ENCODE measurements around the gene LLGL1.

LLGL1 gene

GRCh38 chr17:18185832-18186626, 39.4 kb upstream of the LLGL1 start:
- Histone ChIP-seq H3K36me3 (ENCODE audit: insufficient read depth, low read length) (peaks cover 21% of the 10 kb centered on the region), H3K4me1 (ENCODE audit: insufficient read depth, low read length) (peaks cover 45% of the 10 kb centered on the region)

GRCh38 chr17:18186627-18186982, 38.8 kb upstream of the LLGL1 start:
- H3K36me3 ChIP-seq (ENCODE audit: insufficient read depth, low read length), result peaks cover 26% of the 10 kb centered on the region
- no peaks in the 10 kb centered on the region for H3K9me3 ChIP-seq (ENCODE audit: low read length)
- H2AFZ ChIP-seq (ENCODE audit: low read depth, low read length), result no peak overlapping the region
- H3K27me3 ChIP-seq (ENCODE audit: insufficient read depth, low read length), result no peaks in the 10 kb centered on the region
- H3K4me3 ChIP-seq (ENCODE audit: low read length), result peak overlapping the region; percentile 90
- peaks cover 45% of the 10 kb centered on the region for H3K4me1 ChIP-seq (ENCODE audit: insufficient read depth, low read length)

More at GRCh38 chr17:18185832-18186626, 39.4 kb upstream of the LLGL1 start:
- Histone ChIP-seq H3K9me3 (ENCODE audit: low read length) (no peaks in the 10 kb centered on the region), H3K27me3 (ENCODE audit: insufficient read depth, low read length) (no peaks in the 10 kb centered on the region), H3K4me3 (ENCODE audit: low read length) (peak overlapping the region; percentile 90), H2AFZ (ENCODE audit: low read depth, low read length) (no peak overlapping the region)

GRCh38 chr17:18187226-18187625, 38.2 kb upstream of the LLGL1 start:
- H3K27me3 ChIP-seq (ENCODE audit: insufficient read depth, low read length), result no peaks in the 10 kb centered on the region
- no peak overlapping the region for H2AFZ ChIP-seq (ENCODE audit: low read depth, low read length)
- peaks cover 43% of the 10 kb centered on the region for H3K4me1 ChIP-seq (ENCODE audit: insufficient read depth, low read length)
- H3K9me3 ChIP-seq (ENCODE audit: low read length), result no peaks in the 10 kb centered on the region
- H3K4me3 ChIP-seq (ENCODE audit: low read length), result peak overlapping the region; percentile 90
- H3K36me3 ChIP-seq (ENCODE audit: insufficient read depth, low read length), result peaks cover 27% of the 10 kb centered on the region

- H3K36me3 ChIP-seq (ENCODE audit: insufficient read depth, low read length), result peaks cover 27% of the 10 kb centered on the region
- no peak overlapping the region for H3K4me3 ChIP-seq (ENCODE audit: low read length)
- H3K9me3 ChIP-seq (ENCODE audit: low read length), result no peaks in the 10 kb centered on the region
- H3K4me1 ChIP-seq (ENCODE audit: insufficient read depth, low read length), result peaks cover 39% of the 10 kb centered on the region
- no peak overlapping the region for H2AFZ ChIP-seq (ENCODE audit: low read depth, low read length)
- no peaks in the 10 kb centered on the region for H3K27me3 ChIP-seq (ENCODE audit: insufficient read depth, low read length)
Measured at GRCh38 chr17:18187821-18188761, 37.3 kb upstream of the LLGL1 start.

GRCh38 chr17:18190628-18191235, 34.7 kb upstream of the LLGL1 start:
- Histone ChIP-seq H3K27me3 (ENCODE audit: insufficient read depth, low read length) (no peaks in the 10 kb centered on the region), H3K4me3 (ENCODE audit: low read length) (no peak overlapping the region), H2AFZ (ENCODE audit: low read depth, low read length) (no peak overlapping the region), H3K4me1 (ENCODE audit: insufficient read depth, low read length) (peaks cover 24% of the 10 kb centered on the region), H3K9me3 (ENCODE audit: low read length) (no peaks in the 10 kb centered on the region), H3K36me3 (ENCODE audit: insufficient read depth, low read length) (peaks cover 46% of the 10 kb centered on the region)

- H3K4me3 ChIP-seq (ENCODE audit: low read length), result no peak overlapping the region
Measured at GRCh38 chr17:18191236-18191667, 34.2 kb upstream of the LLGL1 start.

GRCh38 chr17:18191967-18192366, 33.5 kb upstream of the LLGL1 start:
- H3K36me3 ChIP-seq (ENCODE audit: insufficient read depth, low read length), result peaks cover 58% of the 10 kb centered on the region
- no peak overlapping the region for H2AFZ ChIP-seq (ENCODE audit: low read depth, low read length)
- H3K27me3 ChIP-seq (ENCODE audit: insufficient read depth, low read length), result no peaks in the 10 kb centered on the region
- H3K9me3 ChIP-seq (ENCODE audit: low read length), result no peaks in the 10 kb centered on the region
- H3K4me1 ChIP-seq (ENCODE audit: insufficient read depth, low read length), result peaks cover 12% of the 10 kb centered on the region
- no peak overlapping the region for H3K4me3 ChIP-seq (ENCODE audit: low read length)

More at GRCh38 chr17:18191236-18191667, 34.2 kb upstream of the LLGL1 start:
- peaks cover 19% of the 10 kb centered on the region for H3K4me1 ChIP-seq (ENCODE audit: insufficient read depth, low read length)
- no peaks in the 10 kb centered on the region for H3K9me3 ChIP-seq (ENCODE audit: low read length)
- peaks cover 51% of the 10 kb centered on the region for H3K36me3 ChIP-seq (ENCODE audit: insufficient read depth, low read length)
- H3K27me3 ChIP-seq (ENCODE audit: insufficient read depth, low read length), result no peaks in the 10 kb centered on the region
- no peak overlapping the region for H2AFZ ChIP-seq (ENCODE audit: low read depth, low read length)

- Histone ChIP-seq H2AFZ (ENCODE audit: low read depth, low read length) (no peak overlapping the region), H3K27me3 (ENCODE audit: insufficient read depth, low read length) (no peaks in the 10 kb centered on the region), H3K4me3 (ENCODE audit: low read length) (no peak overlapping the region), H3K4me1 (ENCODE audit: insufficient read depth, low read length) (no peaks in the 10 kb centered on the region), H3K36me3 (ENCODE audit: insufficient read depth, low read length) (peaks cover 71% of the 10 kb centered on the region), H3K9me3 (ENCODE audit: low read length) (no peaks in the 10 kb centered on the region)
Measured at GRCh38 chr17:18194394-18194793, 31.0 kb upstream of the LLGL1 start.

- Histone ChIP-seq H3K27me3 (ENCODE audit: insufficient read depth, low read length) (no peaks in the 10 kb centered on the region), H3K36me3 (ENCODE audit: insufficient read depth, low read length) (peaks cover 71% of the 10 kb centered on the region), H2AFZ (ENCODE audit: low read depth, low read length) (no peak overlapping the region)
Measured at GRCh38 chr17:18194804-18195203, 30.6 kb upstream of the LLGL1 start.

GRCh38 chr17:18195246-18195645, 30.2 kb upstream of the LLGL1 start:
- Histone ChIP-seq H3K27me3 (ENCODE audit: insufficient read depth, low read length) (no peaks in the 10 kb centered on the region), H3K4me3 (ENCODE audit: low read length) (no peak overlapping the region), H3K9me3 (ENCODE audit: low read length) (peaks cover 3% of the 10 kb centered on the region), H3K4me1 (ENCODE audit: insufficient read depth, low read length) (no peaks in the 10 kb centered on the region), H3K36me3 (ENCODE audit: insufficient read depth, low read length) (peaks cover 72% of the 10 kb centered on the region), H2AFZ (ENCODE audit: low read depth, low read length) (no peak overlapping the region)

More at GRCh38 chr17:18194804-18195203, 30.6 kb upstream of the LLGL1 start:
- Histone ChIP-seq H3K4me3 (ENCODE audit: low read length) (no peak overlapping the region), H3K9me3 (ENCODE audit: low read length) (no peaks in the 10 kb centered on the region), H3K4me1 (ENCODE audit: insufficient read depth, low read length) (no peaks in the 10 kb centered on the region)

- H3K4me3 ChIP-seq (ENCODE audit: low read length), result no peak overlapping the region
- H3K36me3 ChIP-seq (ENCODE audit: insufficient read depth, low read length), result peaks cover 75% of the 10 kb centered on the region
- H3K9me3 ChIP-seq (ENCODE audit: low read length), result peaks cover 3% of the 10 kb centered on the region
- H2AFZ ChIP-seq (ENCODE audit: low read depth, low read length), result no peak overlapping the region
- no peaks in the 10 kb centered on the region for H3K27me3 ChIP-seq (ENCODE audit: insufficient read depth, low read length)
- H3K4me1 ChIP-seq (ENCODE audit: insufficient read depth, low read length), result no peaks in the 10 kb centered on the region
Measured at GRCh38 chr17:18197535-18198194, 27.8 kb upstream of the LLGL1 start.

- H3K4me1 ChIP-seq (ENCODE audit: insufficient read depth, low read length), result no peaks in the 10 kb centered on the region
- no peak overlapping the region for H2AFZ ChIP-seq (ENCODE audit: low read depth, low read length)
- no peak overlapping the region for H3K4me3 ChIP-seq (ENCODE audit: low read length)
- peaks cover 79% of the 10 kb centered on the region for H3K36me3 ChIP-seq (ENCODE audit: insufficient read depth, low read length)
- peaks cover 3% of the 10 kb centered on the region for H3K9me3 ChIP-seq (ENCODE audit: low read length)
- H3K27me3 ChIP-seq (ENCODE audit: insufficient read depth, low read length), result no peaks in the 10 kb centered on the region
Measured at GRCh38 chr17:18198530-18198929, 26.9 kb upstream of the LLGL1 start.

All from neuron (in vitro differentiated cells).